Hematopoietic multipotent progenitor cell (in vitro differentiated cells): ENCODE measurements around the gene ZBTB18. TPM values are rescaled to one million over a fixed set of nuclear protein-coding genes. Genes with fewer than 3 reads are reported as not detected.

Experiments used
- DNase-seq, 3 donors: peaks; one replicate each; pipeline ENCODE4 v3.0.0-alpha.2; 2011 to 2015; ENCODE audit warnings: low read depth in 2 of 3, low spot score in 2 of 3
- total RNA-seq: library from RNA; depleted of rRNA; stranded (reverse); fragments of >200 nt; gene quantifications from one replicate; pipeline ENCODE4 v1.2.3, GENCODE V29; 2012

Gene ZBTB18
- total RNA-seq, 1 donor: 23.7 TPM

- no peak for DNase-seq
Measured at GRCh38 chr1:244087021-244087560, 36.0 kb downstream of the ZBTB18 start.

- DNase-seq: no peak
Measured at GRCh38 chr1:244087611-244088010, 36.5 kb downstream of the ZBTB18 start.

- DNase-seq: no peak
Measured at GRCh38 chr1:244088161-244088560, 37.1 kb downstream of the ZBTB18 start.

DNA sequence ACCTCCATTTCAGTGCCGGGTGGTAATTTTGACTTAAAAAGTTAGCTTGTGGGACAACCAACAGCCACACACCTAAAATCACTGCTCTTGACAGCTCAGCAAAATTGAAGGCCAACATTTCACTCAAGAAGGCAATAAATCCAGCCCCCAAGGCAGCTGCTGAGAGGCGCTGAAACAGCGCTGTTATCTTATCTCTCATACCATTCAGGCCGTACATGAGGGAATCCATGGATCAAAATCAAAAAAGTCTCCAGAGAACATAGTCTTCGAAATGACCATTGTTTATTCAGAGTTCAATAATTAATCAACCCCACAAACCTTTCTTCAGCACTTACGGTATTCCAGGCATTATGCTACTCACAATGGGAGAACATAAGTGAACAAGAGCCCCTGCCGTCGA, 38.5 kb downstream of the ZBTB18 start:
- no peak for DNase-seq

DNA sequence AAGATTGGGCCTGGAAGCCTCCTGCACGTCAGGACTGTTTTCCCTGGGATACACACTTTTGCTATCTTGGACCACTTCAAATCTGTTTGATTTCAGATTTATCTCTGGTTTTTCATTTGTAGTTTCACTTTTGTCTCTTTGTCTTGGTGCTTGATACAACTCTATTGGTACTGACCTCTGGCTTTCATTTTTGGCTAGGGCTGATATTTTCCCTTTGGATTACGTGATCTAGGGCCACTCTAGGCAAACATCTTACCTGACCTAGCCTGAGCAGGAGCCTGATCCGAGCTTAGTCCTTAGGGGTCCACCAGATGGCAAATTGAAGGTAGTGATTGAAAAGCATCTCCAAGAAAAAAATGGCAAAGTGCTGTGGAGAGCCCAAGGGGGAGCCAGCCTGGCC, 39.6 kb downstream of the ZBTB18 start:
- DNase-seq: no peak

DNA sequence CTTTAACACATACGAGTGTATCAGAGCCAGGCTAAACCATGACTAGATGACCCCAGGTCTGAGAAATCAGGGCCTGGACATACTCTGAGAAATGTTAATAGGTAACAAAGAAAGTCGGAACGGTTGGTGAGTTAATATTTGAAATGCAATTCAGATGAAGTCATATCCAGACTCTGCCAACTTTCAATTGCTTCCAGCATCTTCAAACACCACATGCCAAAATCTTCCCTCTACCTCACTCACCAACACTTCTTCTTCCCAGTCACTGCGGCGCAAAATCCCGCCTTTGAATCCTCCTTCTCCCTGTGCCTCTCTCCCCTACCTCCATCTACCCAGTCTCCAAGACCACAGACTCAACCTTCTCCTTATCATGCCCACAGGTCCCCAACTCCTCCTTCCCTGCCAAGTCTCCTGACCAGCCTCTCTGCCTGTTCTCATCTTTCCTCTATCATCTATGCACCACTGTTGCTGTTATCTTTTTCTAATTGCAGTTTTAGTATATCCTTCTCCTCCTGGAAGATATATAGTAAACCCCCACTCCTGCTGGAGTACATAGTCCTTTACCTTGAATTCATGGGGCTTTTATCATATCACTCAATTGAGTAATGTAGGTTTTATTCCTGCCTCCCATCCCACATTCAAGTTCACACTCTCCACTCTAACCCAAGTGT, 41.3 kb downstream of the ZBTB18 start:
- no peak for DNase-seq

- no peak for DNase-seq
Measured at GRCh38 chr1:244092964-244093638, 42.0 kb downstream of the ZBTB18 start.

DNA sequence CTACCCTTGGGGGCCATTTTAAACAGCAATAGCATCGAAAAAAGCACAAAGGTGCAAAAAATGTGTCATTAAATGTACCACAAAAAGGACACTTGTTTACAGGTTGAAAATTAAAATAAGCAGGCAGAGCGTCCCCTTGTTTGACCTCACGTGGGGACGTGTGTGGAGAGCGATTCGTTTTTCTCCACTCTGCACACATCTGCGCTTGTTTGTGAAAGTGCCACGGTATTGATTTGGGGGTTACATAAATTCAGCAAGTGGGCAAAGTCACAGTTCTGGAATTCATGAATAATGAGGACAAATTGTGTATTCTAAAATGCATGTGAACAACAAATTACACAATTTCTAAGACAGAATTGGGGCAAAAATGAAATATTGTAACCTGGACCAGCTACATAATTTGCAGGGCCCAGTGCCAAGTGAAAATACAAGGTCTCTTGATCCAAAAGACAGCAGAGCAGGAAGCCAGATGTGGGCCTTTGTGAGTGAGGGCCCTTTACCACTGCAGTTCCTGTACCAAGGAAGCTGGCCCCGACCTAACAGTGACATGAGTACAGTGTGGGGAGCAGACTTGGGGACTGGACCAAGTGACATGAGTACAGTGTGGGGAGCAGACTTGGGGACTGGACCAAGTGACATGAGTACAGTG, 43.9 kb downstream of the ZBTB18 start:
- DNase-seq: no peak

GRCh38 chr1:244095529-244095911, 44.4 kb downstream of the ZBTB18 start:
- DNase-seq: no peak

DNA sequence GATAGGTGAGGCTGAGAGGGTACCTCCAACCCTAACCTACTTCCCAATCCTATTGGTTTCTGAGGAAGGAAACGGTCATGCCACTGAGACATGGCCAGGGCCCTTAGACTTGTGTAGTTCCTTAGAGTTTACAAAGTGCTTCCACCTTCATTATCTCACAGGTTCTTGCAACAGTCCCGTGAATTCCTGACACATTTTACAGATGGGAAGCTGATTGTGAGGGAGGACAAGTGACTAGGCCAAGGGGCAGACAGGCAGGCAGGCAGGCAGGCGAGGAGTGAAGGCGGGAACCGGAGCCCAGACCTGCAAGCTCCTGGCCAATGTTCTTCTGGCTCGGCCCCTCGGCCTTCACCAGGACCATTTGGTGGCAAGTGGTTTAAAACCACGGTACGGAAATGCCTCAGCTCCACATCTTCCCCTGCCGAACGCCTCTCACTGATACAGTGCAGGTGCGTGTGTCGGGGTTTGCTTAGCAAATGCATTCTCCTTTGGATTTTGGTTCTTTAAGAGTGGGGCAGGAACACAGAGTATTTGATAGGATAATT, 45.1 kb downstream of the ZBTB18 start:
- DNase-seq: no peak

DNA sequence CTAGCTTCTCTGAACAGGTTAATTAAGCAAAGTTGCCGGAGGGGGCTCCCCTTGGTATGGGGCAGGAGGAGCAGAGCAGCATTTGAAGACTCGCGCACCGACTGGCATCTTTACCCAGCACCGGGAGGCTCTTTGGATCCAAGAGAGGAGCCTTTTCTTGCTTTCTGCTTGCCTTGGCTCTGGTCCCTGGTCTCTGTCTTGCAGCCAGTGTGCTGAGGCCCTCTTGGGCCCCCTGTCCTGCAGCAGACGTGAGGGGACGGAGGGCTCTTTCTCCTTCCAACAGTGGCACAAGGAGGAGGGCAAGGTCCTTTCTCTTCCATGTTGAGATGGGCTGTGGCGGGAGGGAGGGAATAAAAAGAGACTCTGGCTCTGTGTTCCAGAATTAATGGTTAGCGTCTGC, 45.6 kb downstream of the ZBTB18 start:
- no peak for DNase-seq

DNA sequence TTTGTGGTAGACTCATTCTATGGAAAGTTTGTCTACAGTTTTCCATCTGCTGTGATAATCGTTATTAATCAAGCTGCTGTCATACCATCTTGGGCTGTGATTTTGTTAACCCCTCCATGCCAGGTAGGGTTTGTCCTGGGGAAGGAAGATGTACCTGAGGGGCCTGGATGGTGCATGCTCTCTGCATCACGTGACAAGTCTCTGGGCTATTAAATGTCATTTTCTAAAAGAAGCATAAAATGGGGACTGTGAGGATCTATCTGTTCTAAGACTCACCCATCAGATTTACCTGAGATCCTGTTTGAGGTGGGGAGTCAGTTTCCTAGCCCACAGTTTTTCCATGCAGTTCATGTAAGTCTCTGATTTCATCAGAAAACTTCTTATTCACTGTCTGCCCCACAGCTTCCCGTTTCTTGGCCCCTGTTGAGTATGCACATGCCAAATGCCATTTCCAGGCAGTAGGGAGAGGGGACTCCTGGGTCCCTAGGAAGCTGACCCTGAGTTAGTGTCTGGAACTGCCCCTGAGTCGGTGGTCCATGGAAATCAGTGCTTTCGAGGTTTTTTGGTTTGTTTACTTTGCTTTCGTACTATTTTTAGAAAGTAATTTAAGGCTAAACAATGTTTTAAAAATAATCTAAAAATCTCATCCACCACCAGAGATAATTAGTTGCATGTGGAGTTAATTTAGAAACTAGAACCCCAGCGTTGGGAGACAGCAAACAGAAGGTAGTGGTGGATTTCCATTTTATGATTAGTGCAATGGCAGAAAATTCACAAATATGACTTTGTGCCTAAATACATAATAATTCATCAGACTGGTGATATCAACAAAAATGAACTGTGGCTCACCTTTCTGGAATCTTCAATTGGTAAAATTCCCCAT, 46.7 kb downstream of the ZBTB18 start:
- no peak for DNase-seq

DNA sequence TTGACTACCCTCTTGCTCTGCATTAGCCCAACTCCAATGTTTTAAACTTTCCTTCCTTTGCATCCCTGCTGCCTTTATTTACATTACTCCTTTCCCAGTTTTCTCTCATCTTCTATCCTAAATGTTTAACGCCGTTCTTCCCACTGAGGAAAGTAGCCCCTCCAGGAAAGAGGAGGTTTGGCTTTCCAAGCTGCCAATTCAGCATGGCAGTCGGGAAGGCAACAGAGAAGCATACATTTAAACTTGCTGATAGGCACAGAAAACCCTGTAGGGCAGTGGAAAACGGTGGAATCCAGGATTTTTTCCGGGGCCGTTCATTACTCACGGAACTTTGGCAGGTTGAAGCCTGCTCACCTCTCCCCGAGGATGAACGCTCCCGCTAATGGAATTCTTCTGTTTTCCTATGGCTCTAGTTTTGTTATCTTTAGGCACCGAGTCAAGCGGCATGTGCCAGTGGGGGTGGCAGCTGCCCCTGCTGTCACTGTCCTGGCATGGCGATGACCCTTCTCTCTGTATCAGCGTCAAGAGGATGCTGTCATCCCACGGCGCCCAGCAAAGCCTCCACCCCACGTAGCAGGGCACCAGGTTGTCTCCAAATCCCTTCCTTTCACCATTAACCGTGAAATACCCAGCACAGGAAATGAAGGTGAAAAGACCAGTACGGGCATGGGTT, 48.3 kb downstream of the ZBTB18 start:
- DNase-seq: no peak

DNA sequence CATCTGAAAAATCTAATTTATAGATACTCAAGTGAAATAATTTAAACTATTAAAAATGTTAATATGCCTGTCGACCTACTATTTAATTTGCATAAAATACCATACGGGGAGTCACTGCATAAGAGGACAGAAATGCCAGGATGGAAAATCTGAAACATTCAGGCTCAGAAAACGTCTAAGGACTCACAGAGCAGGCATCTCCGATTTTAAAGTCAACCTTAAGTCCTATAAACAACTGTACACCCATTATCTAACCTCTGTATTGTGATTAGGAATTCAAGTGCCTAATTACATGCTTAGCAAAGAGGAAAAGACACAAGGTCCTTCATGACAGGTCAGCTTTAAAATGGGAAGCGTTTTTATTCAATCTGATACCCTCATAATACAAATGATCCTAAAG, 49.2 kb downstream of the ZBTB18 start:
- no peak for DNase-seq

GRCh38 chr1:244100704-244101453, 49.8 kb downstream of the ZBTB18 start:
- DNase-seq: peak in 2 of 3 donors; percentile 69 to 89

DNA sequence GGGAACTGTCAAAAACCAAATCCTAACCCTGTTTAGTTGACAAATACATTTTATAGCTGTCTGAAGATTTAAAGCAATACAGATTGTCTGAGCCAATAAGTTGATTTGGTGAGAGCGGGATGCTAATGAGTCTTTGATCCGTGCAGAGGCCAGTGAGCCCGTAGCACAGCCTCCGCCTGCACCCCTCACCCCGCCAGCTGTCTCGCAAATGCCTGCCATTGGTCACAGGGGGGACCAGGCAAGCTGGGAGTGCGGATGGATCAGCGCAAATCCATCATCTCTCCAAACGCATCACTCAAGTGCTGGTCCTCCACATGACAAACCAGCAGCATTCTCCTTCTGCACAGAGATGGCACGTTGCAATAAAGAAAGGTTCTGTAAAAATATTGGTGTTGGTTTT, 51.0 kb downstream of the ZBTB18 start:
- no peak for DNase-seq

DNA sequence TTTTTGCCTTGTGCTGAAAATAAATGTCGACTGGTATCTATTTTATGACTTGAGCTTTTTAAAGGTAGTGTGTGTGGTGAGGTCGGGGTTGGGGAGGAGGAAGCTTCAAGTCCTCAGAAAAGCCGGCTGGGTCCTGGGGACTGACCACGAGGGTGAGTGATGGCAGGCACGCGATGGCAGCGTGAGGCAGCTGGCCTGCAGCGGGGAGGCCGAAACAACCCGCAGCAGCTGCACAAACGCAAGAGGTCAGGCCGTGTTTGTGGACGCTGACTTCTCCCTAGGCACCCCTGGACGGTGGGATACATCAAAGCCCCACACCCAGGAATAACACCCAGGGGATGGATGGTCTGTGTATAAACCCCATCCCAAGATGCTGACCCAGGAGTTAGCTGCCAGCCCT, 51.4 kb downstream of the ZBTB18 start:
- peak in 1 of 3 donors; percentile 12 for DNase-seq

DNA sequence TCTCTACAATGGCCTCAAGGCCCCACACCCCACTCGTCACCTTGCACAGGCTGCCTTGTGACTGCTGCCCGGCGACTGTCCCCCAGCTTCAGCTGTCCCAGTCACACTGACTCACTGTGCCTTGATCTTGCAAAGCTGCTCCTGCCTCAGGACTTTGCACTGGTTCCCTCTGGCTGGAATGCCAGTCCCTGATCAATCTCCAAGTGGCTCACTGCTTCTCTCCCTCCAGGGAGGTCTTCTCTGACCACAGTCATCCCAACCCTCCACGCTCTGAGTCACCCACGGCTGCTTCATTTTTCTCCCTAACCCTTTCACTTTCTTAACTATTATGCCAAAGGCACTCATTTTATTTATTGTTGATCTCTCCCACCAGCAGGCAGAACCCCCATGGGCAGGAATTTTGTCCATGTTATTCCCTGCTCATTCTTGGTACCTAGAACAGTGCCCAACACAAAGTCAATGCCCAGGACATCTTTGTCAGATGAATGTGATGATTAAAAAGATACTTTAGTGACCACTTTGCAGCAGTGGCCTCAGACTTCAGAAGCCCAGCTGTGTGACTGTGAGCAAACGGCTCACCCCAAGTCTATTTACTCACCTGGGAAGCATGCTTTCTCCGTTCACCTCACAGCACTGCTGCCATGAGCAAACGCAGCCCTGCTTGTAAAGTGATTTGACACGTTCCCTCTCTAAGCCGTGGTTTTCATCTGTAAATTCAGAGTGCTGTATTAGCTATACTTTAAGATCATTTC, 53.4 kb downstream of the ZBTB18 start:
- DNase-seq: no peak

GRCh38 chr1:244106176-244106575, 55.1 kb downstream of the ZBTB18 start:
- DNase-seq: no peak
